ENCODE data around the gene CDC34. TPM values are rescaled to one million over a fixed set of nuclear protein-coding genes. Genes with fewer than 3 reads are reported as not detected.

CDC34 gene
- total RNA-seq, 1 experiment from 2014 or later: 112 TPM

DNA sequence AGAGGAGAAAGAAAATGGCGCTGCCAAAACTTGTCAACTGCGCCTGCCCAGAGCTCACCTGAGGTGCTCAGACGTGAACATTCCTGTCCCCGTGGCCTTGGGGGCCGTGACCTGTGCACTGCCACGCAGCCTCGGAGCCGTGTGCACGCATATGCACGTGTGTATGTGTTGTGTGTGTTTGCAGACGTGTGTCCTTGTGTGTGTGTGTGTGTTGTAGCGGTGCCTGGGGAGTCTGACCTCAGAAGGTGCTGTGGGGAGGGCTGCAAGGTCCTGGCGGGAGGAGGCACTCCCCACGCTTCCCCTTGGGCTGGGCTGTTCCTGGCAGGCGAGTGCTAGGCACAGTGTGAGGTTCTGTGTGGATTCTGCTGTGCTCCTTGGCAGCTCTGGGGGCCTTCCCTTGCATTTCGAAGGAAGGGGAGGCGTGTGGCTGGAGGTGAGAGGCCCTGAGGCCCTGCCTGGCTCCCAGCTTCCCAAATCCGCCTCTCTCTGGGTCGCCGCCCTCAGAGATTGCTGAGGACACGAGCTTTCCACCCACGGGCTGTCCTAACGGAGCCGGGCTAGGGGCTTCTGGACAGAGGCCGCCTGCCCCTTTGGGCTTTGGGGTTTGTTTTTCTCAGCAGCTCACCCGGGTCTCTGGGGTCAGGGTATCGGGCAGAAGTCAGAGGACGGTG, 45.3 kb downstream of the CDC34 start:
- Histone ChIP-seq H3K56ac (ENCODE audit: insufficient read length, low read depth, low read length) (no peak overlapping the region), H3K9ac (ENCODE audit: extremely low read depth, insufficient read length, low read length) (no peak overlapping the region), H3K4ac (ENCODE audit: low read depth, low read length) (no peak overlapping the region), H3K79me1 (ENCODE audit: insufficient read depth, low read depth, low read length, poor library complexity, severe bottlenecking) (peaks cover 6% of the 10 kb centered on the region), H3K27me3 (ENCODE audit: insufficient read depth, low read length) (no peaks in the 10 kb centered on the region), H2BK20ac (ENCODE audit: low read depth, low read length, poor library complexity, severe bottlenecking) (no peak overlapping the region), H2BK120ac (ENCODE audit: low read depth, low read length, poor library complexity, severe bottlenecking) (no peak overlapping the region), H2BK12ac (ENCODE audit: insufficient read length, low read depth, low read length) (no peak overlapping the region), H3K23me2 (ENCODE audit: insufficient read length, low read depth, low read length, poor library complexity, severe bottlenecking) (peaks cover 8% of the 10 kb centered on the region), H4K5ac (ENCODE audit: insufficient read length, low read depth, low read length) (peak overlapping the region; percentile 33), H2AFZ (ENCODE audit: low read length) (no peak overlapping the region), H3K18ac (ENCODE audit: insufficient read length, low read depth, low read length) (no peak overlapping the region), H3K4me1 (ENCODE audit: insufficient read depth, low read length) (no peaks in the 10 kb centered on the region; the same call in 1 of the 2 replicates), H3K79me2 (ENCODE audit: insufficient read depth, low read length) (peaks cover 51% of the 10 kb centered on the region), H3K4me2 (ENCODE audit: insufficient read depth, insufficient read length, low read length) (no peak overlapping the region), H2BK5ac (ENCODE audit: insufficient read length, low read length) (no peak overlapping the region), H3K9me3 (ENCODE audit: control insufficient read depth, low read depth, low read length) (no peaks in the 10 kb centered on the region), H4K91ac (ENCODE audit: insufficient read length, low read depth, low read length) (no peak overlapping the region), H4K20me1 (ENCODE audit: control insufficient read depth, insufficient read depth, insufficient read length) (peaks cover 2% of the 10 kb centered on the region), H3K27ac (ENCODE audit: insufficient read length, low read depth, low read length) (no peak overlapping the region), H4K8ac (replicated peaks; ENCODE audit: insufficient read length, low read depth, low read length) (no peak overlapping the region), H3K14ac (ENCODE audit: insufficient read depth, low read length) (no peak overlapping the region), H3K23ac (ENCODE audit: insufficient read length, low read depth, low read length) (no peak overlapping the region), H3T11ph (ENCODE audit: low read length) (no peak overlapping the region), H2AK5ac (ENCODE audit: insufficient read length, low read length) (no peak overlapping the region), H2BK15ac (ENCODE audit: low read depth, low read length) (no peak overlapping the region)
- H3K27ac Mint-ChIP-seq: peak overlapping the region in 1 of 3 experiments; percentile 89; a peak in 2 of 7 replicates
- no peaks in the 10 kb centered on the region for H3K27me3 Mint-ChIP-seq (ENCODE audit: low read depth)
- TF ChIP-seq, protein P1, sequence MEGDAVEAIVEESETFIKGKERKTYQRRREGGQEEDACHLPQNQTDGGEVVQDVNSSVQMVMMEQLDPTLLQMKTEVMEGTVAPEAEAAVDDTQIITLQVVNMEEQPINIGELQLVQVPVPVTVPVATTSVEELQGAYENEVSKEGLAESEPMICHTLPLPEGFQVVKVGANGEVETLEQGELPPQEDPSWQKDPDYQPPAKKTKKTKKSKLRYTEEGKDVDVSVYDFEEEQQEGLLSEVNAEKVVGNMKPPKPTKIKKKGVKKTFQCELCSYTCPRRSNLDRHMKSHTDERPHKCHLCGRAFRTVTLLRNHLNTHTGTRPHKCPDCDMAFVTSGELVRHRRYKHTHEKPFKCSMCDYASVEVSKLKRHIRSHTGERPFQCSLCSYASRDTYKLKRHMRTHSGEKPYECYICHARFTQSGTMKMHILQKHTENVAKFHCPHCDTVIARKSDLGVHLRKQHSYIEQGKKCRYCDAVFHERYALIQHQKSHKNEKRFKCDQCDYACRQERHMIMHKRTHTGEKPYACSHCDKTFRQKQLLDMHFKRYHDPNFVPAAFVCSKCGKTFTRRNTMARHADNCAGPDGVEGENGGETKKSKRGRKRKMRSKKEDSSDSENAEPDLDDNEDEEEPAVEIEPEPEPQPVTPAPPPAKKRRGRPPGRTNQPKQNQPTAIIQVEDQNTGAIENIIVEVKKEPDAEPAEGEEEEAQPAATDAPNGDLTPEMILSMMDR (conservative IDR thresholded peaks at IDR 0.05): no peak
- H3K36me3 Mint-ChIP-seq (ENCODE audit: insufficient read depth in 1 of 3, low read depth in 3 of 3): peaks cover 6 to 31% (median 31%) of the 10 kb centered on the region in 3 experiments; a peak in 6 of 7 replicates
- no peaks in the 10 kb centered on the region for H3K9me3 Mint-ChIP-seq
- DNase-seq: no peak
- WGBS (ENCODE audit: extremely low coverage, insufficient read length, low lambda C conversion rate): no CpG with 5 or more reads among the region's 28 CpGs
- H3K4me3 Mint-ChIP-seq: no peak overlapping the region
- peaks cover 16 to 31% of the 10 kb centered on the region in 2 experiments for H3K4me1 Mint-ChIP-seq

All from H9 (cell line).